Glomerular visceral epithelial cell (primary cell): Measurements from ENCODE around the gene ZNF512.
"Not testable (repeated sequence)": the region's sequence is repeated elsewhere in the genome, so short reads cannot be mapped to it uniquely, and the experiment has no call there.

ENCODE experiments used
- DNase-seq: peaks from one replicate; pipeline ENCODE4 v3.0.0-alpha.2; 2016; ENCODE audit errors: extremely low spot score

ZNF512 gene, protein sequence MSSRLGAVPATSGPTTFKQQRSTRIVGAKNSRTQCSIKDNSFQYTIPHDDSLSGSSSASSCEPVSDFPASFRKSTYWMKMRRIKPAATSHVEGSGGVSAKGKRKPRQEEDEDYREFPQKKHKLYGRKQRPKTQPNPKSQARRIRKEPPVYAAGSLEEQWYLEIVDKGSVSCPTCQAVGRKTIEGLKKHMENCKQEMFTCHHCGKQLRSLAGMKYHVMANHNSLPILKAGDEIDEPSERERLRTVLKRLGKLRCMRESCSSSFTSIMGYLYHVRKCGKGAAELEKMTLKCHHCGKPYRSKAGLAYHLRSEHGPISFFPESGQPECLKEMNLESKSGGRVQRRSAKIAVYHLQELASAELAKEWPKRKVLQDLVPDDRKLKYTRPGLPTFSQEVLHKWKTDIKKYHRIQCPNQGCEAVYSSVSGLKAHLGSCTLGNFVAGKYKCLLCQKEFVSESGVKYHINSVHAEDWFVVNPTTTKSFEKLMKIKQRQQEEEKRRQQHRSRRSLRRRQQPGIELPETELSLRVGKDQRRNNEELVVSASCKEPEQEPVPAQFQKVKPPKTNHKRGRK

DNA sequence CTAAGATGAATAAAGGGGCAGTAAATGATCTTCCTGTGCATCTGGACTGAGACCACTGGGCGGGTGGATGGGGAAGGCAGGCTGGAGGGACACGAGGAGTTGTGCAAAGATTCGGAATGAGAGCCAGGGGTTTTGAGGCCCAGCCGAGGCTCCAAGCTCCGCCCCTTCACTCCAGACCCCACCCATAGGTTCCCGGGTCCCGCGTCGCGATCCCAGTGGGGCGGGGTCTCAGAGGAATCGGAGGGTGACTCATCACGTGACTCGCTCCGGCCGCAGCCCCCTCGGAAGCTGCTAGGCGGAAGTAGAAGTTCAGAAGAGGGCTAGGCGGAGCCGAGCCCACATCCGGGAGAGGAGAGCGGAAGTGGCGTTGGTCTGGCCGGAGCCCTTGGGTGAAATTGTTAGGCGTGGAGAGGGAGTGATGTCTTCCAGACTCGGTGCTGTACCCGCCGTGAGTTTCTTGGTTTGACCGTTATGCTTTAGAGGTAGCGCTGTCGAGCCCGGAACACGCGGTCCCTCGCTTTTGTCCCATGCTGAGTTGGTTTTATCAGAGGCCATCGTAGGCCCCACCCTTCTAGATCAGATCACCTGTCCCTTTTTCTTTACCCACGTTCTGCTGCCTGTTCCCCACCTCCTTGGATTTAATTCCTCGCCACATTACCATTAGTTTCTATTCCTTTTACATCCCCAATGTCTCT is at the start of gene ZNF512:
Gene ZNF512 (plus strand): TSS at position 348 of the 695 bp plus-strand sequence. CDS start 71 bp downstream, at position 419.
- peak; percentile 90 for DNase-seq

DNA sequence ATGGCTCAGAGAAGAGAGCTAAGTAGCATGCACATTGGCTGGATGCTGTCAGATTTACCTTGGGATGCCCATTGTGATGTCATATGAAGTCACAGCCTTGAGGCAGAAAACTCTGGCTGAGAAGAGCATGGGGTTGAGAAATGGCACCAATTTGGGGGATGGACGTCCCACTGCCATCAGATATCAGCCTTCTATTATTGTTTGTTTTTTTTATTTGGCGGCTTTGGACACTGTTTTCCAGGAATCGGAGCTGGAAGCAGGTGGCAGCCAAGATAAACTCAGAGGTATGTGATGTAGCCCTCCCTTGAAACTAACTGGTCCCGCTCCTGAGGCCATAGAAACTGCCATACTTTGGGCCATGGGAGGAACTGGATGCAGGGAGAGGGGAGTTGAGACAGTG is 45.6 kb upstream of the ZNF512 start:
- DNase-seq, result no peak

DNA sequence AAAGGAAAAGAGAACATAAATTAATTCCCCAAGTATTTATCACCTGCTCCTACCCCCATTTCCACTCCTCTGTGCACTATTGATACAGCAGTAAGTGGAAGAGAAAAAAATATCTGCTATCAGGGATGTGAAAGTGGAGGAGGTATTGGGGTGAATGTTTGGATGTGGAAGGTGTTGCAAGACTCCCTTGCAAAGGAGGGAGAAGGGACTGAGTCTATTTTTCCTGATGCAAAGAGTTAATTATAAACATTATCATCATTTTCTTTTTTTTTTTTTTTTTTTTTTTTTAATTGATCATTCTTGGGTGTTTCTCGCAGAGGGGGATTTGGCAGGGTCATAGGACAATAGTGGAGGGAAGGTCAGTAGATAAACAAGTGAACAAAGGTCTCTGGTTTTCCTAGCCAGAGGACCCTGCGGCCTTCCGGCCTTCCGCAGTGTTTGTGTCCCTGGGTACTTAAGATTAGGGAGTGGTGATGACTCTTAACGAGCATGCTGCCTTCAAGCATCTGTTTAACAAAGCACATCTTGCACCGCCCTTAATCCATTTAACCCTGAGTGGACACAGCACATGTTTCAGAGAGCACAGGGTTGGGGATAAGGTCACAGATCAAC is 43.9 kb upstream of the ZNF512 start:
- DNase-seq, result not testable (repeated sequence)

DNA sequence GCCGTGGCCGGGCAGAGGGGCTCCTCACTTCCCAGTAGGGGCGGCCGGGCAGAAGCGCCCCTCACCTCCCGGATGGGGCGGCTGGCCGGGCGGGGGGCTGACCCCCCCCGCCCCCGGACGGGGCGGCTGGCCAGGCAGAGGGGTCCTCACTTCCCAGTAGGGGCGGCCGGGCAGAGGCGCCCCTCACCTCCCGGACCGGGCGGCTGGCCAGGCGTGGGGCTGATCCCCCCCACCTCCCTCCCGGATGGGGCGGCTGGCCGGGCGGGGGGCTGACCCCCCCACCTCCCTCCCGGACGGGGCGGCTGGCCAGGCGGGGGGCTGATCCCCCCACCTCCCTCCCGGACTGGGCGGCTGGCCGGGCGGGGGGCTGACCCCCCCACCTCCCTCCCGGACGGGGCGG is 43.2 kb upstream of the ZNF512 start:
- DNase-seq, result not testable (repeated sequence)

DNA sequence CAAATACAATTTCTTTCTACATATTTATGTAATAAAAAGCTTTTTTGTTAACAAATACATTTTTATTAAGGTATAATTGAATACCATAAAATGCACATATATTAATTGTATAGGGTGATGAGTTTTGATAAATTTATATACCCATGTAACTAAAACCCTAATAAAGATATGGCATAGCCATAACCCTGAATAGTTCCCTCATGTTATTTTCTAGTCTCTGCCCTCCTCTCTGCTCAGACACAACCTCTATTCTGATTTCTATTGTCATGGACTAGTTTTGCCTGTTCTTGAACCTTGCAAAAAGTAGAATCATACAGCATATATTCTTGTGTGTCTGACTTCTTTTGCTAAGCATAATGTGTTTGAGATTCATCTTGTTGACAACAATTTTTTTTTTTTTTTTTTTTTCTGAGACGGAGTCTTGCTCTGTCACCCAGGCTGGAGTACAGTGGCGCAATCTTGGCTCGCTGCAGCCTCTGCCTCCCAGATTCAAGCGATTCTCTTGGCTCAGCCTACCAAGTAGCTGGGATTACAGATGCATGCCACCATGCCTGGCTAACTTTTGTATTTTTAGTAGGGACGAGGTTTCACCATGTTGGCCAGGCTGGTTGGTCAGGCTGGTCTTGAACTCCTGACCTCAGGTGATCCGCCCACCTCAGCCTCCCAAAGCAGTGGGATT is 38.6 kb upstream of the ZNF512 start:
- no peak for DNase-seq

DNA sequence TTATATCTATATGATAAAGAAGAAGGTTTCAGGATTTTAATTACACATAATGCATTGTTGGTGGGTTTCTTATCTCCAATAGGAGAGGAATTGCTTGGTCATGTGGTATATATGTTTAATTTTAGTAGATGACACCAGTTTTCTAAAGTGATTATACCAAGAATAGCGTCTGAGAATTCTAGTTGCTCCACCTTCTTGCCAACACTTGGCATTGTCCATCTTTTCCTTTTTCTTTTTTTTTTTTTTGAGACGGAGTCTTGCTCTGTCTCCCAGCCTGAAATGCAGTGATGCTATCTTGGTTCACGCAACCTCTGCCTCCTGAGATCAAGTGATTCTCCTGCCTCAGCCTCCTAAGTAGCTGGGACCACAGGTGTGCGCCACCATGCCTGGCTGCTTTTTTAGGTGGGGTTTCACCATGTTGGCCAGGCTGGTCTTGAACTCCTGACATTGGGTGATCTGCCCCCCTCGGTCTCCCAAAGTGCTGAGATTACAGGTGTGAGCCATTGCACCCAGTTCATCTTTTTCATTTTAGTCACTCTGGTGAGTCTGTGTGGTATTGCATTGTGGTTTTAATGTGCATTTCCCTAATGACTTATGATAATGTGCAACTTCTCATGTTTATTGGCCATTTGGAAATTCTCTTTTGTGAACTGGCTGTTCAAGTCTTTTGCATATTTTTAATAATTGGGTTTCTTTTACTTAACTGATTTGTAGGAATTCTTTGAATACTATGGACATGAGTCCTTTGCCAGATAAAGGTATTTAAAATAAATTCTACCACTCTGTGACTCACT is 37.3 kb upstream of the ZNF512 start:
- no peak for DNase-seq

DNA sequence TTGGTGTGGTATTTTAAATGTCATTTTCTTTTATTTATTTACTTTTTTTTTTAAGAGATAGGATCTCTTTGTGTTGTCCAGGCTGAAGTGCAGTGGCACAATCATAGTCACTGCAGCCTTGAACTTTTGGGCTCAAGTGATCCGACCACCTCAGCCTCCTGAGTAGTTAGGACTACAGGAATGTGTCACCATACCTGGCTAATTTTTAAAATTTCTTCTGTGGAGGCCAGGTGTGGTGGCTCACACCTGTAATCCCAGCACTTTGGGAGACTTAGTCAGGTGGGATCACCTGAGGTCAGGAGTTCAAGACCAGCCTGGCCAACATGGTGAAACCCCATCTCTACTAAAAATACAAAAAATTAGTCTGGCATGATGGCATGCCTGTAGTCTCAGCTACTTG is 33.5 kb upstream of the ZNF512 start:
- DNase-seq, result no peak

DNA sequence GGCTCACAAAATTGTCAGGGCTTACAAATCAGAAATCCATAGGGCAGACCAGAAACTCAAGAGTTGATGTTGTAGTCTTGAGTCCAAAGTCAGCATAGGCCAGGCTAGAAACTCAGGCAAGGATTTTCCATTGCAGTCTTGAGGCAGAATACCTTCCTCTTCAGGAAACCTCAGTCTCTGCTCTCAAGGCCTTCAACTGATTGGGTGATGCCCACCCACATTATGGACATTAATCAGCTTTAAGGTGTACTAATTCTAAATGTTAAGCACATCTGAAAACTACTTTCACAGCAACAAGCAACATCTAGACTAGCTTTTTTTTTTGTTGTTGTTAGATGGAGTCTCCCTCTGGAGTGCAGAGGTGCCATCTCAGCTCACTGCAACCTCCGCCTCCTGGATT is 31.3 kb upstream of the ZNF512 start:
- no peak for DNase-seq

DNA sequence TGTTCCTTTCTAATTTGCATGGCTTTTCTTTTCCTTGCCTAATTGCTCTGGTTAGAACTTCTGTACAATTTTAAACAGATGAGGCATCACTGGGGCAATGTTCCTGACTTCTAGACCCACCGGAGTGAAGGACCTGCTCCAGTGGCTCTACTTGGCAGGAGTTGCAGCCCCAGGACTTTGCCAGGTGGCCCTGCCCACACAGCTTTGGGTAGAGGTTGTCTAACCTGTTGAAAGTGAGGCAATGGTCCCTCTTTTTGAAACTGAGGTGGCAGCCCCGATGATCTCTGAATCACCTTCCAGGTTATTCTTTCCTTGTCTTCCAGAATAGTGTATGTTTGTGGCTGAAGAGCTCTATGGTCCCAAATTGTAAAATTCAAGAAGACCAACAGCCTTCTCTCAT is 29.9 kb upstream of the ZNF512 start:
- no peak for DNase-seq

DNA sequence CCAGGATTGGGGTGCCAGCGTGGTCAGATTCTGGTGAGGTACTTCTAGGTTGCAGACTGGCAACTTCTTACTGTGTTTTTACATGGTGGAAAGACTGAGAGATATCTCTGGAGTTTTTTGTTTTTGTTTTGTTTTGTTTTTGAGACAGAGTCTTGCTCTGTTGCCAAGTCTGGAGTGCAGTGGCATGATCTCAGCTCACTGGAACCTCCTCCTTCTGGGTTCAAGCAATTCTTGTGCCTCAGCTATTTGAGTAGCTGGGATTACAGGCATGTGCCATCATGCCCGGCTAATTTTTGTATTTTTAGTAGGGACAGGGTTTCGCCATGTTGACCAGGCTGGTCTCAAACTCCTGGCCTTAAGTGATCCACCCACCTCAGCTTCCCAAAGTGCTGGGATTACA is 28.4 kb upstream of the ZNF512 start:
- not testable (repeated sequence) for DNase-seq

DNA sequence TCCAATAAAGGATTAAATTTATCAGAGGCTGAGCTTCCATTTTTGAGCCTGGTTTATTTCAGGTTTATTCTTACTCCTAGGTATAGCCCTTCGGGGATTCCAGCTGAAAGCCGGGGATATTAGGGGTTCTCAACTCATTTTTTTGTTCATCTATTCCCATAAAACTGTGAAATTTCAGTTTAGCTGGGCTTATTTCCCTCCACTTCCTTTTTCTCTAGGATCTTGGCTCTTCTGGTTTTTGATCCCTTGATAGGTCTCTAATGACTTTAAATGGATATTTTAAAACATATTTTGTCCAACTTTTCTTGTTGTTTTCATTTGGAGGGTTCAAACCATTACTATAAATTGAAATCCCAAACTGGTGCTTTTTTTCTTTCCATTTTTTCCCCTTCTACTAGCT is 23.6 kb upstream of the ZNF512 start:
- no peak for DNase-seq

DNA sequence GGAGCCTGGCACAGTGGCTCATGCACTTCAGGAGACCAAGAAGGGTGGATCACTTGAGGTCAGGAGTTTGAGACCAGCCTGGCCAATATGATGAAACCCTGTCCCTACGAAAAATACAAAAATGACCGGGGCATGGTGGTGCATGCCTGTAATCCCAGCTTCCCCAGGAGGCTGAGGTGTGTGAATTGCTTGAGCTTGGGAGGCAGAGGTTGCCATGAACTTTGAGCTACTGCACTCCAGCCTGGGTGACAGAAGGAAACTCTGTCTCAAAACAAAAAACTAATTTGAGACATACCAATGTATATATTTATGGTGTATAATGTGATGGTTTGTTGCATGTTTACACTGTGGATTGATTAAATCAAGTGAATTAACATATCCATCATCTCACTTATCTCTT is 21.8 kb upstream of the ZNF512 start:
- DNase-seq, result no peak

DNA sequence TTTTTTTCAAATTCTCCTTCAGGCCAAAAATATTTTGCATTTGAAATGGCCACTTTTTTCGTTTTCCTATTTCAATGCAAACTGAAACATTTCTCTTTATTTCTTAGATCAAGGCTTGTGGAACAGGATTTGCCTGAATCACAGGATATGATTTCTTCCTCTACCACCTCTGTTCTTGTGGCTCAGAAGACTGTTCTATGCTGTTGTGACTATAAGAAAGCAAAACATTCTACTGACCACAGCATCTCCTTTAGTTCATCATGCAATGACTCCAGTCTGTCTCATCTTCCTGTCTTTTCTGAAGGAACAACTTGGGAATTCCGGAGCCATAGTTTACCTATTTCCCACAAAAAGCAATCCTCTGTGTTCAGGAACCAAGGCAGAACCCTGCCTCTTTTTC is 16.2 kb upstream of the ZNF512 start:
- DNase-seq, result peak; percentile 54

DNA sequence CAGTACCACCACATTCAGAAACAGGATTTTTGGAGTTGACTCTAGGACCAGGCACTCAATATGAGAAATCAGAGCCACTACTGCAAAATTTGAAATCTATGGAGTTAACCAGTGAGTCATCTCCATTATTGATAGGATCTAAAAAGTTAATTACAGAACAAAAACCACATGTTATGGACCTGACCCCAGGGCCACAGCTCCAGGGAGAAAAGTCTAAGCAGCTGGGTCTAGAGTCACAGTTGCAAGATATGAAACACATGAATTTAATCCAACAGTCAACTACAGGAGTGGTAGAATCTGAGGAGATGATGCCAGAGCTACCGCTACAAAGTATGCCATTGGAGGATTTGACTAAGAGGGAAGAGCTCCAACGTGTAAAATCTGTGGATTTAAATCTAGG is 13.4 kb upstream of the ZNF512 start:
- DNase-seq, result no peak

DNA sequence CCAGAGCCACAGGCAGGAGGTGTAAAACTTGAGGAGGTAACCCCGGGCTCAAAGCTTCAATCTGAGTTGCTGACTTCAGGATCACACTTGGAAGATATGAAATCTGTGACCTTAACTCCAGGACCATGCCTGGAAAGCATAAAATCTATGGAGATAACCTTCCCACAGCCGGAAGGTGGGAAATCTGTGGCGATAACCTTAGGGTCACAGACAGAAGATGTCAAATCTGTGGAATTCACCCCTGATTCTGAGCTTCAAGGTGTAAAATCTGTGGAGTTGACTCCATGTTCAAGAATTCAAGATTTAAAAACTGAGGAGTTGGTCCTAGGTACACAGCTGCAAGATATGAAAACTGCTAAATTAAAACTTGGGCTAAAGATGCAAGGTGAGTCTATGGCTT is 11.6 kb upstream of the ZNF512 start:
- no peak for DNase-seq

DNA sequence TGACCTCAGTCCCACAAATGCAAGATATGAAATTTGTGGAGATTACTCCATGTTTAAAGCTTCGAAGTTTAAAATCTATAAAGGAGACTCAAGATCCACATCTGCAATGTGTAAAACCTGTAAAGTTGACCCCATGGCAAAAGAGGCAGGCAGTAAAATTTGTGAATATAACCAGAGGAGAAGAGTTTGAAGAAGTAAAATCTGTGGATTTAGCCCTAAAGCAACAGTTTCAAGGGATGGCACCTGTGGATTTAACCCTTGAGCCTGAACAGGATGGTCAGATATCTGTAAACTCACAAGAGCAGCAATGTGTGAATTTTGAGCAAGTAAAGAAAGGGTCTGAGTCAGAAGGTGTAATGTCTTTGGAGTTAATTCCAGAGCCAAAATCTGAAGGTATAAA is 11.2 kb upstream of the ZNF512 start:
- no peak for DNase-seq

DNA sequence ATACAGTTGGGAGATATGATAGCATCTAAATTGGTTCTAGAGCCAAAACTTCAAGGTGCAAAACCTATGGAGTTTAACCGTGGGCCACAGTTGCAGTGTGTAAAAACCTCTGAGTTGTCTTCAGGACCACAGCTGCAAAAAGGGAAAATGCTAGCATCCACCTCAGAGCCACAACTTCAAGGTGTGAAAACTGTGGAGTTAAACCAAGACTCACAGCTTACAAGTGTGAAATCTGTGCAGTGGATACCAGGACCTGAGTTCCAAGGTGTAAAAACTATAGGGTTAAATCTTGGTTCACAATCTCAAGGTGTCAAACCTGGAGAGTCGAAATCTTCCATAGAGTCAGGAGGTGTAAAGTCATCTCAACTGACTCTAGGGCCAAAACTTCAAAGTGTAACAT is 10.4 kb upstream of the ZNF512 start:
- no peak for DNase-seq

DNA sequence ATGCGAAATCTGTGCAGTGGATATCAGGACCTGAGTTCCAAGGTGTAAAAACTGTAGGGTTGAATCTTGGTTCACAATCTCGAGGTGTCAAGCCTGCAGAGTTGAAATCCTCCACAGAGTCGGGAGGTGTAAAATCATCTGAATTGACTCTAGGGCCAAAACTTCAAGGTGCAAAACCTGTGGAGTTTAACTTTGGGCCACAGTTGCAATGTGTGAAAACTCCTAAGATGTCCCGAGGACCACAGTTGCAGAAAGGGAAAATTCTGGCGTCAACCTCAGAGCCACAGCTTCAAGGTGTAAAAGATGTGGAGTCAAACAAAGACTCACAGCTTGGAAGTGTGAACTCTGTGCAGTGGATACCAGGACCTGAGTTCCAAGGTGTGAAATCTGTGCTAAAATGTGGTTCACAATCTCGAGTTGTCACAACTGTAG is 9.8 kb upstream of the ZNF512 start:
- no peak for DNase-seq

DNA sequence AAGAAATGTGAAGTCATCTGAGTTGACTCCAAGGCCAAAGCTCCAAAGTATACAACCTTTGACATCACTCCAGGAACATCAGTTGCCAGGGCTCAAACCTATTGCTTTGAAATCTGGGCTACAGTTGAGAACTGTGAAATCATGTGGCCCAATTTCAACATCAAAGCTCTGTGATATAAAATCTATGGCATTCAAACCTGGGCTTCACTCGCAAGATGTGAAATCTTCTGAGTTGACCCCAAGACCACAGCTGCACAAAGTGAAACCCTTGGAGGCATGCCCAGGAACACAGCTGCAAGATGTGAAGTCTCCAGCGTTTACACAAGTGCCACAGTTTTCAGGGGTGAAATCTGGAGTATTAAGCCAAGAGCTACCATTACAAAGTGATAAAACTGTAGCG is 9.4 kb upstream of the ZNF512 start:
- DNase-seq, result no peak

DNA sequence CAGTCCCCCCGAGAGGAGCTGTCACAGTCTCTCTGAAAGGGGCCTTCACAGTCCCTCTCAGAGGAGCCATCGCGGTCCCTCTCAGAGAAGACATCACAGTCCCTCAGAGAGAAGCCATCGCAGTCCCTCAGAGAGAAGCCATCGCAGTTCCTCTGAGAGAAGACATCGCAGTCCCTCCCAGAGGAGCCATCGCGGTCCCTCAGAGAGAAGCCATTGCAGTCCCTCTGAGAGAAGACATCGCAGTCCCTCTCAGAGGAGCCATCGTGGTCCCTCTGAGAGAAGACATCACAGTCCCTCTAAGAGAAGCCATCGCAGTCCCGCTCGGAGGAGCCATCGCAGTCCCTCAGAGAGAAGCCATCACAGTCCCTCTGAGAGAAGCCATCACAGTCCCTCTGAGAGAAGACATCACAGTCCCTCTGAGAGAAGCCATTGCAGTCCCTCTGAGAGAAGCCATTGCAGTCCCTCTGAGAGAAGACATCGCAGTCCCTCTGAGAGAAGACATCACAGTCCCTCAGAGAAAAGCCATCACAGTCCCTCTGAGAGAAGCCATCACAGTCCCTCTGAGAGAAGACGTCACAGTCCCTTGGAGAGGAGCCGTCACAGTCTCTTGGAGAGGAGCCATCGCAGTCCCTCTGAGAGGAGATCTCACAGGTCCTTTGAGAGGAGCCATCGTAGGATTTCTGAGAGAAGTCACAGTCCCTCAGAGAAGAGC is 1.3 kb upstream of the ZNF512 start:
- DNase-seq, result no peak
